HepG2 (cell line): ENCODE measurements around the gene LDAH. TPM values are rescaled to one million over a fixed set of nuclear protein-coding genes. Genes with fewer than 3 reads are reported as not detected.

Experiments
- EED ChIP-seq: sonication (generic); formaldehyde crosslinking; IDR thresholded peaks from 2 replicates; pipeline ENCODE4 v1.5.0; 2020; ENCODE audit warnings: mild to moderate bottlenecking, missing genetic modification reagents
- HES4 ChIP-seq: sonication (generic); formaldehyde crosslinking; IDR thresholded peaks from 2 replicates; pipeline ENCODE4 v1.9.0; 2021; ENCODE audit warnings: mild to moderate bottlenecking, missing genetic modification reagents, borderline replicate concordance
- KLF12 ChIP-seq: sonication (generic); formaldehyde crosslinking; IDR thresholded peaks from 2 replicates; pipeline ENCODE4 v1.4.0; 2020; ENCODE audit warnings: missing genetic modification reagents, borderline replicate concordance
- NCOA1 ChIP-seq: sonication (generic); formaldehyde crosslinking; IDR thresholded peaks from 2 replicates; pipeline ENCODE4 v1.9.0; 2021; ENCODE audit warnings: missing genetic modification reagents
- RAD21 ChIP-seq: fragments of 450-650 bp; formaldehyde crosslinking; IDR thresholded peaks from 2 replicates; pipeline ENCODE4 v1.5.0; 2020; ENCODE audit warnings: mild to moderate bottlenecking
- REPIN1 ChIP-seq: sonication (generic); formaldehyde crosslinking; IDR thresholded peaks from 2 replicates; pipeline ENCODE4 v1.8.0; 2022; ENCODE audit warnings: missing genetic modification reagents, low read depth, mild to moderate bottlenecking, borderline replicate concordance
- SALL1 ChIP-seq: sonication (generic); formaldehyde crosslinking; IDR thresholded peaks from 2 replicates; pipeline ENCODE4 v1.8.0; 2022; ENCODE audit warnings: mild to moderate bottlenecking, missing genetic modification reagents
- SMC3 ChIP-seq: IDR thresholded peaks from 2 replicates; pipeline ENCODE4 v1.6.1; 2011; ENCODE audit warnings: low read length, improper control_type of control experiment
- SOX6 ChIP-seq, 2 experiments: fragments of 450-650 bp in 1 of 2; sonication (generic) in 1 of 2; formaldehyde crosslinking in 1 of 2; IDR thresholded peaks; 2 replicates each; pipeline versions ENCODE4 v1.4.0 to v1.6.1; 2017 to 2020; ENCODE audit warnings: antibody characterized with exemption in 1 of 2, mild to moderate bottlenecking in 1 of 2, missing genetic modification reagents in 1 of 2
- STAG1 ChIP-seq: sonication (generic); formaldehyde crosslinking; IDR thresholded peaks from 2 replicates; pipeline ENCODE4 v1.4.0; 2020; ENCODE audit warnings: missing genetic modification reagents
- ZEB1 ChIP-seq: IDR thresholded peaks from 2 replicates; pipeline ENCODE4 v1.6.1; 2012; ENCODE audit warnings: mild to moderate bottlenecking, low read depth, inconsistent platforms; ENCODE audit not compliant: insufficient replicate concordance
- ZFP36L1 ChIP-seq: sonication (generic); formaldehyde crosslinking; IDR thresholded peaks from 2 replicates; pipeline ENCODE4 v1.8.0; 2022; ENCODE audit warnings: mild to moderate bottlenecking, missing genetic modification reagents, moderate library complexity
- ZMYM3 ChIP-seq: sonication (generic); formaldehyde crosslinking; IDR thresholded peaks from 2 replicates; pipeline ENCODE4 v1.5.1; 2020; ENCODE audit warnings: mild to moderate bottlenecking, missing genetic modification reagents
- ZNF549 ChIP-seq: sonication (generic); formaldehyde crosslinking; IDR thresholded peaks from 2 replicates; pipeline ENCODE4 v1.5.0; 2020; ENCODE audit warnings: missing genetic modification reagents
- ZNF644 ChIP-seq: IDR thresholded peaks from 2 replicates; pipeline ENCODE4 v1.6.1; 2016; ENCODE audit warnings: low read depth
- ZNF724P ChIP-seq: sonication (generic); formaldehyde crosslinking; IDR thresholded peaks from 2 replicates; pipeline ENCODE4 v1.8.0; 2022; ENCODE audit warnings: missing genetic modification reagents, borderline replicate concordance
- ZNF891 ChIP-seq: sonication (generic); formaldehyde crosslinking; IDR thresholded peaks from 2 replicates; pipeline ENCODE4 v1.5.0; 2020; ENCODE audit warnings: mild to moderate bottlenecking, missing genetic modification reagents
- polyA plus RNA-seq, 8 experiments: library from polyadenylated mRNA; depleted of rRNA in 3 of 8; stranded (reverse) in 7 of 8; unstranded in 1 of 8; fragments of >200 nt; fragmentation: Illumina TruSeq in 4 of 8; extraction: Trizol in 4 of 8; gene quantifications; 2 replicates each; pipeline versions ENCODE4 v1.2.1 to v1.2.3, GENCODE V29; 2011 to 2016; ENCODE audit warnings: low read depth in 4 of 8, missing spikeins in 1 of 8, mixed read lengths in 1 of 8; ENCODE audit not compliant: insufficient read depth in 1 of 8
- total RNA-seq, 5 experiments: library from RNA; depleted of rRNA; stranded (reverse); fragments of >200 nt; fragmentation: Illumina TruSeq; extraction: Trizol; gene quantifications; 2 replicates each; pipeline ENCODE4 v1.2.3, GENCODE V29; 2016; ENCODE audit warnings: low read depth in 1 of 5
- TF ChIP-seq, protein P1 (sequence below): sonication (generic); formaldehyde crosslinking; IDR thresholded peaks from 2 replicates; pipeline ENCODE4 v1.9.0; 2021; ENCODE audit warnings: missing genetic modification reagents, mild to moderate bottlenecking, borderline replicate concordance
- TF ChIP-seq, protein P2 (sequence below): IDR thresholded peaks from 2 replicates; pipeline ENCODE4 v1.6.1; 2016; ENCODE audit warnings: missing genetic modification reagents, missing compliant biosample characterization

Gene LDAH
- total and polyA plus RNA-seq, 2 of the 13 experiments (the other 11 are each of a cell fraction or from before 2014, with no cell fraction given), result 28.8 to 46.2 TPM

DNA sequence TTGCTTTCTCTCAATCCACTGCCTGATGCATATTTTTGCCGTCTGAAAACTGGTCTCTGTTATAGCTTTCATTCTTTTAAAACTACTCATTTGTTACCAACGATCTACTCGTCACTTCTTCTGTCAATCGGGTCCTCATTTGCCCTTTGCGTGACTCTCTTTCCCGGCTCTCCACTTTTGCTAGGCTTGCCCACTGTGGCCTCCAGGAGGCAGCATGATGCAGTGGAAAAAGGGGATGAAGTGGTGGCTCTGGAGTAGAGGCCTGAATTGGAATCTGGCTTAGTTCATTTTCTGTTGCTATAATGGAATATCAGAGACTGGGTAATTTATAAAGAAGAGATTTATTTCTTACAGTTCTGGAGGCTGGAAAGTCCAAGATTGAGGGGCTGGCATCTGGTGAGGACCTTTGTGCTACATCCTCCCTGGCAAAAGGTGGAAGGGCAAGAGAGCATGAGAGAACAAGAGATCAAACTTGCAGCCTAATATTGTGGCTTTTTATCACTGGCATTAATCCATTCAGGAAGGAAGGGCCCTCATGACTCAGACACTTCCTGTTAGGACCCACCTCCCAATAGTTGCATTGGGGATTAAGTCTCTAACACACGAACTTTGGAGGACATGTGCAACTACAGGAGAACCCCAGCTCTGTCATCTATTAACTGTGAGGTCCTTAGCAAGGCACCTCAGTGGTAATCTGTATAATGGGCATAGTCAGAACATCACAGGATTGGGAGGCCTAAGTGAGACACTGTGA lies 140.6 kb downstream of the LDAH start (continued):
- TF ChIP-seq ZEB1, result no peak
- no peak for TF ChIP-seq EED (CRISPR knock-in tag)
- TF ChIP-seq SMC3, result peak; percentile 86
- peak; percentile 88 for TF ChIP-seq STAG1 (CRISPR knock-in tag)
- TF ChIP-seq ZNF891 (CRISPR knock-in tag), result no peak
- peak; percentile 12; the same call in 1 of the 2 replicates for TF ChIP-seq SALL1 (CRISPR knock-in tag)
- TF ChIP-seq SOX6 (IDR thresholded peaks at IDR 0.05), result no peak
- TF ChIP-seq SOX6 (CRISPR knock-in tag; IDR thresholded peaks at IDR 0.05), result 0 out of 2 replicates have a peak, but pooled peaks have one; percentile 26
- TF ChIP-seq, protein P1, sequence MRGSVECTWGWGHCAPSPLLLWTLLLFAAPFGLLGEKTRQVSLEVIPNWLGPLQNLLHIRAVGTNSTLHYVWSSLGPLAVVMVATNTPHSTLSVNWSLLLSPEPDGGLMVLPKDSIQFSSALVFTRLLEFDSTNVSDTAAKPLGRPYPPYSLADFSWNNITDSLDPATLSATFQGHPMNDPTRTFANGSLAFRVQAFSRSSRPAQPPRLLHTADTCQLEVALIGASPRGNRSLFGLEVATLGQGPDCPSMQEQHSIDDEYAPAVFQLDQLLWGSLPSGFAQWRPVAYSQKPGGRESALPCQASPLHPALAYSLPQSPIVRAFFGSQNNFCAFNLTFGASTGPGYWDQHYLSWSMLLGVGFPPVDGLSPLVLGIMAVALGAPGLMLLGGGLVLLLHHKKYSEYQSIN, result no peak
- TF ChIP-seq RAD21 (CRISPR knock-in tag), result peak; percentile 82
- TF ChIP-seq ZMYM3 (CRISPR knock-in tag), result 0 out of 2 replicates have a peak, but pooled peaks have one; percentile 41
- peak; percentile 65; the same call in 1 of the 2 replicates for TF ChIP-seq REPIN1 (CRISPR knock-in tag)
- no peak for TF ChIP-seq ZNF724P (CRISPR knock-in tag)
- no peak for TF ChIP-seq ZNF644 (CRISPR knock-in tag)
- no peak for TF ChIP-seq KLF12 (CRISPR knock-in tag)
- TF ChIP-seq HES4 (CRISPR knock-in tag), result no peak
- 0 out of 2 replicates have a peak, but pooled peaks have one; percentile 37 for TF ChIP-seq NCOA1 (CRISPR knock-in tag)
- no peak for TF ChIP-seq ZNF549 (CRISPR knock-in tag)
- TF ChIP-seq ZFP36L1 (CRISPR knock-in tag), result no peak
- TF ChIP-seq, protein P2, sequence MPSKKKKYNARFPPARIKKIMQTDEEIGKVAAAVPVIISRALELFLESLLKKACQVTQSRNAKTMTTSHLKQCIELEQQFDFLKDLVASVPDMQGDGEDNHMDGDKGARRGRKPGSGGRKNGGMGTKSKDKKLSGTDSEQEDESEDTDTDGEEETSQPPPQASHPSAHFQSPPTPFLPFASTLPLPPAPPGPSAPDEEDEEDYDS, result 0 out of 2 replicates have a peak, but pooled peaks have one; percentile 23
